Measurements from ENCODE around the gene POP7.

GRCh38 chr7:100685631-100686145 lies 20.2 kb upstream of the POP7 start:
- TF ChIP-seq CTCF (IDR thresholded peaks at IDR 0.05): no peak
- no peak for TF ChIP-seq POLR2A (IDR thresholded peaks at IDR 0.05)

Measured in right lobe of liver (tissue), 4 donors.